Renal cortex interstitium (tissue), 15 donors: ENCODE data around the gene TSPY1. TPM values are rescaled to one million over a fixed set of nuclear protein-coding genes. Genes with fewer than 3 reads are reported as not detected.
"Not testable (repeated sequence)": the region's sequence is repeated elsewhere in the genome, so short reads cannot be mapped to it uniquely, and the experiment has no call there.

Experiments used
- DNase-seq, 11 donors: peaks; one replicate each; pipeline ENCODE4 v3.0.0-alpha.2; 2013; ENCODE audit warnings: low read depth in 9 of 11, low spot score in 4 of 11; ENCODE audit errors: extremely low read depth in 1 of 11
- long read RNA-seq, 16 experiments: transcript quantifications; one replicate each; lab custom pipeline, GENCODE V29; 2026
- polyA plus RNA-seq, 3 donors: library from polyadenylated mRNA; unstranded; fragments of 120-200 nt; gene quantifications; one replicate each; pipeline ENCODE4 v1.2.1, GENCODE V29; 2013; ENCODE audit not compliant: insufficient read length in 3 of 3

The TSPY1 gene
- not detected for polyA plus RNA-seq
- long read RNA-seq, donor 1, result 0 reads
- long read RNA-seq, donor 2, result 0 reads
- long read RNA-seq, donor 3, result 0 reads
- long read RNA-seq, donor 4, result 0 reads
- long read RNA-seq, donor 5, result 0 reads
- long read RNA-seq, donor 6, result 0 reads
- long read RNA-seq, donor 7, result 0 reads
- long read RNA-seq, donor 8, result 0 reads
- long read RNA-seq, donor 9, result 0 reads
- long read RNA-seq, donor 10, result 0 reads
- long read RNA-seq, donor 11, result 0 reads
- long read RNA-seq, donor 12, result 0 reads
- long read RNA-seq, donor 13, result 0 reads
- long read RNA-seq, donor 14, result 0 reads
- long read RNA-seq, donor 15, result 0 reads
- long read RNA-seq, donor 16, result 0 reads

DNA sequence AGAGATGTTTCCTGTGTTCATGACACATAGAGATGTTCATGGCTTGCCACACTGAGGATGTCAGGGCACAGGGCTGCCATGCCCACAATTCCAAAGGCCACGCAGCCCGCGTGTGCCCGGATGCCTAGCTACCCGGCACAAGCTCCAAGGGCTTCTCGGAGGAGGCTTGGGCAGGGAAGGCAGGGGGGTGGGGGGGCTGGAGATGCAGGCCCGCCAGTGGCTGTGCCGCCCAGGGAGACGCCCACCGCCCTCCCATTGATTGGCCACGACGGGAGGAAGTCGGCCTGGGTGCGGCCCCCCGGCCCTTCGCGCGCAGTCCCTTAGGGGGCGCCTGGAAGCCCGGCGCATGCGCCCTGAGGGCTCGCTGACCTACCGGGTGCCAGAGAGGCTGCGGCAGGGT is at the start of gene TSPY1:
Gene TSPY1 (plus strand): TSS at position 301 of the 400 bp plus-strand sequence. CDS start 46 bp downstream, at position 347.
- DNase-seq, result not testable (repeated sequence)

- DNase-seq, result not testable (repeated sequence)
Measured at GRCh38 chrY:9486967-9487366, 20.2 kb downstream of the TSPY1 start, which contains the start of gene TSPY9. Gene TSPY9 (plus strand): TSS chrY:9487267. CDS start chrY:9487313, 46 bp downstream.

DNA sequence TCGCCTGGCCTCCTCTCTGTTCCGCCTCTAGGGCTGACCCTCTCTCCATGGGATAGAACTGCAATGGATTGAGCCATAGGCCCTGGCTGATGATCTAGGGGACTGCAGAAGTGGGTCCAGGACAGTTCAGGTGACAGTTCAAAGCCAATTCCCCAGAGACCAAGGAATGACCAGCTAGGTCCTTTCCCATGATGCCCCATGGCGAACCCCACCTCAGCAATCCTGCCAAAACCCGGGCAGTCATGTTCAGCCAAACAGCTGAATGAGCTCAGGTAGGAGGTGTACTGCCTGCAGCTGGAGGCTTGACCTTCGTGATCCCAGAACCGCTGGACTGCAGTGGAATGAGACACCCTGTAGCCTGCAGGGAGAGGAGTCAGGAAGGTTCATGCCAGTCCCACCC is 37.6 kb downstream of the TSPY1 start:
- not testable (repeated sequence) for DNase-seq

DNA sequence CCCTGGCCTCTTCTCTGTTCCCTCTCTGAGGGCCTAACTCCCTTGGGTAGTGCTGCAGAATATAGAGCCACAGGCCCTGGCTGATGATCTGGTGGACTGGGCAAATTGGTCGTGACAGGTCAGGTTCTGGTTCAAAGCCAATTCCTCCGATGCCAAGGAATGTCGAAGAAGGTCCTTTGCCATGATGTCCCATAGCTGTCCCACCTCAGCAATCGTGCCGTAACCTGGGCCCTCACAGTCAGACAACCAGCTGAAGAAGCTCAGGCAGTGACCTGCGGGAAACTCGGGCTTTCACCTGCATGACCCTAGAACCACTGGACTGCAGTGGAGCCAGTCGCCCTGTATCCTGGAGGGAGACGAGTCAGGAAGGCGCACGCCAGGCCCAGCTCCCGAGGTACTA is 49.5 kb downstream of the TSPY1 start:
- DNase-seq, result not testable (repeated sequence)

Other genes starting within 250 kb of the TSPY1 start
- gene TSPY4, start 129.5 kb upstream of the TSPY1 start, polyA plus RNA-seq, result not detected
- not detected for gene TSPY8, start 109.2 kb upstream of the TSPY1 start, polyA plus RNA-seq
- not detected for gene TSPY3, start 68.5 kb upstream of the TSPY1 start, polyA plus RNA-seq
- gene TSPY9, start 20.3 kb downstream of the TSPY1 start, polyA plus RNA-seq, result not detected
- gene TSPY10, start 60.9 kb downstream of the TSPY1 start, polyA plus RNA-seq, result not detected